ENCODE measurements around the gene EIF3I. TPM values are rescaled to one million over a fixed set of nuclear protein-coding genes. Genes with fewer than 3 reads are reported as not detected.

EIF3I gene
- total and polyA plus RNA-seq, 2 of the 13 experiments (the other 11 are each of a cell fraction or from before 2014, with no cell fraction given), result 210 to 223 TPM

DNA sequence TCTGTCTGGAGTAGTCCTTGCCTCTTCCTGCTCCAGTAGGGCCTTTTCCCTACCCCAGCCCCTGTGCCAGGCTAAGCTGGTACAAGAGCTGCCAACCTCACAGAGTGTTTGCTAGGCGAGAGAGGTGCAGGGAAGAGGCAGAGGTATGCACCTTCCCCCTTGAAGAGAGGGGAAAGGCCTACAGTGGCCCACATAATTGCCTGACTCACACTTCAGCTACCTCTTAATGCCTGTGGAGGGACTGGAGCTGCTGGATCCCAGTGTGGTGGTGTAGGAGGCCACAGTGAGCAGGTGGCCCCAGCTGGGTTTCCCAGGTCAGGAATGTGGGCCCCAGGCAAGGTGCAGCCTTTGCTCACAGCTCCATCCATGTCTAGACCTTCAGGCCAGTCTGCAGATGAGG is 25.1 kb upstream of the EIF3I start:
- H3K4me2 ChIP-seq (ENCODE audit: low read depth, low read length), result no peak overlapping the region
- peaks cover 20% of the 10 kb centered on the region for H3K4me1 ChIP-seq (ENCODE audit: insufficient read depth, low read length)
- intact Hi-C loops (cut with micrococcal nuclease; ENCODE audit: unreplicated experiment), result no loop called here
- in situ Hi-C loops (cut with HindIII; ENCODE audit: extremely low pct_ligation_motif_present, low pct_unique_long_range_greater_than_20kb), result no loop called here
- peaks cover 34 to 52% of the 10 kb centered on the region in 2 experiments for H3K36me3 ChIP-seq (replicated peaks in 1 of 2; ENCODE audit: control insufficient read depth in 1 of 2, insufficient read depth in 2 of 2, low read length in 2 of 2)
- H3K27ac ChIP-seq (ENCODE audit: extremely low read length, insufficient read depth, low read length), result no peak overlapping the region
- H3K9me3 ChIP-seq (ENCODE audit: low read length), result no peaks in the 10 kb centered on the region
- BruUV-seq (replicated peaks), result no TSS peak
- CTCF ChIA-PET (ENCODE audit: low intra/inter-chr PET ratio, low total read pairs), result no interaction called here
- TF ChIP-seq THAP11 (CRISPR knock-in tag; IDR thresholded peaks at IDR 0.05) (no peak), HMGXB3 (CRISPR knock-in tag; IDR thresholded peaks at IDR 0.05; ENCODE audit: borderline replicate concordance) (no peak), HINFP (CRISPR knock-in tag; IDR thresholded peaks at IDR 0.05; ENCODE audit: low read depth) (no peak), AGO2 (optimal IDR thresholded peaks at IDR 0.05; ENCODE audit: low read depth, low read length) (peak; percentile 12), GLMP (CRISPR knock-in tag; IDR thresholded peaks at IDR 0.05; ENCODE audit: borderline replicate concordance) (no peak), MAZ (IDR thresholded peaks at IDR 0.05; ENCODE audit: borderline replicate concordance, low read depth, low read length) (no peak), MAZ (CRISPR knock-in tag; IDR thresholded peaks at IDR 0.05; ENCODE audit: low read depth) (no peak), ZNF124 (CRISPR knock-in tag; IDR thresholded peaks at IDR 0.05) (no peak), TOPORS (CRISPR knock-in tag; IDR thresholded peaks at IDR 0.05) (no peak), ZNF557 (CRISPR knock-in tag; IDR thresholded peaks at IDR 0.05) (no peak), ONECUT2 (CRISPR knock-in tag; IDR thresholded peaks at IDR 0.05) (no peak), POLR2A (IDR thresholded peaks at IDR 0.05; ENCODE audit: insufficient read depth in 1 of 2, low read depth in 2 of 2, low read length in 2 of 2) (peak in 1 of 2 experiments; percentile 34; a peak in 1 of 4 replicates), GABPA (IDR thresholded peaks at IDR 0.05; ENCODE audit: low read depth, low read length) (no peak), GABPA (CRISPR knock-in tag; IDR thresholded peaks at IDR 0.05; ENCODE audit: low read depth) (no peak), ZBTB8A (CRISPR knock-in tag; IDR thresholded peaks at IDR 0.05; ENCODE audit: borderline replicate concordance, low read depth) (no peak)
- TF ChIP-seq, protein P1, sequence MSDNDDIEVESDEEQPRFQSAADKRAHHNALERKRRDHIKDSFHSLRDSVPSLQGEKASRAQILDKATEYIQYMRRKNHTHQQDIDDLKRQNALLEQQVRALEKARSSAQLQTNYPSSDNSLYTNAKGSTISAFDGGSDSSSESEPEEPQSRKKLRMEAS (IDR thresholded peaks at IDR 0.05), result no peak
- TF ChIP-seq, protein P2, sequence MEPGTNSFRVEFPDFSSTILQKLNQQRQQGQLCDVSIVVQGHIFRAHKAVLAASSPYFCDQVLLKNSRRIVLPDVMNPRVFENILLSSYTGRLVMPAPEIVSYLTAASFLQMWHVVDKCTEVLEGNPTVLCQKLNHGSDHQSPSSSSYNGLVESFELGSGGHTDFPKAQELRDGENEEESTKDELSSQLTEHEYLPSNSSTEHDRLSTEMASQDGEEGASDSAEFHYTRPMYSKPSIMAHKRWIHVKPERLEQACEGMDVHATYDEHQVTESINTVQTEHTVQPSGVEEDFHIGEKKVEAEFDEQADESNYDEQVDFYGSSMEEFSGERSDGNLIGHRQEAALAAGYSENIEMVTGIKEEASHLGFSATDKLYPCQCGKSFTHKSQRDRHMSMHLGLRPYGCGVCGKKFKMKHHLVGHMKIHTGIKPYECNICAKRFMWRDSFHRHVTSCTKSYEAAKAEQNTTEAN (CRISPR knock-in tag; conservative IDR thresholded peaks at IDR 0.05), result no peak
- H3K79me2 ChIP-seq (ENCODE audit: insufficient read depth, low read length), result no peaks in the 10 kb centered on the region
- H4K20me1 ChIP-seq (ENCODE audit: insufficient read depth, low read length), result no peaks in the 10 kb centered on the region
- POLR2A ChIA-PET, result interaction anchor here (0.7 to 4.8 kb wide), 9 partner anchors 8 to 124 kb away, joined by 3 to 38 read pairs (median 3); partner anchors contain the start of genes IQCC, KPNA6, TMEM39B and TXLNA
- 89% methylated on average over 1 of the region's 1 CpG for WGBS (ENCODE audit: low lambda C conversion rate)
- H3K9ac ChIP-seq (ENCODE audit: insufficient read depth, low read depth, low read length), result no peak overlapping the region
- ATAC-seq (no peak), DNase-seq (ENCODE audit: low spot score) (no peak), FAIRE-seq (no peak)
- no peak overlapping the region for H2AFZ ChIP-seq (ENCODE audit: low read length)
- no peak overlapping the region for H3K4me3 ChIP-seq (replicated peaks in 1 of 3; ENCODE audit: insufficient read depth in 1 of 3, low read depth in 2 of 3, low read length in 3 of 3)
- H3K27me3 ChIP-seq (ENCODE audit: control insufficient read depth in 1 of 2, insufficient read depth in 2 of 2, low read length in 2 of 2), result no peaks in the 10 kb centered on the region

Data from HepG2 (cell line).